Body of pancreas (tissue), 4 donors: Measurements from ENCODE around the gene LYSMD4. TPM values are rescaled to one million over a fixed set of nuclear protein-coding genes. Genes with fewer than 3 reads are reported as not detected.

Experiments used
- ATAC-seq: fragments of 150-250 bp; one replicate; pipeline ENCODE4 v1.9.1; 2016
- DNase-seq, 4 donors: peaks; one replicate each; pipeline ENCODE4 v3.0.0-alpha.2; 2019
- H3K27ac ChIP-seq, 4 donors: fragments of 200-600 bp; sonication (generic); 1 replicate in 3 of 4; 2 replicates in 1 of 4; pipeline versions ENCODE4 v1.5.1 to v1.6.1; 2016 to 2019; ENCODE audit warnings: mild to moderate bottlenecking in 1 of 4, mixed read lengths in 1 of 4, moderate library complexity in 1 of 4
- H3K27me3 ChIP-seq, 2 donors: fragments of 200-600 bp; sonication (generic); one replicate each; pipeline ENCODE4 v1.6.0; 2016; ENCODE audit warnings: mild to moderate bottlenecking in 1 of 2
- H3K36me3 ChIP-seq, 2 donors: fragments of 200-600 bp; sonication (generic); replicated peaks in 1 of 2; 2 replicates each; pipeline ENCODE4 v1.5.1; 2016; ENCODE audit warnings: low read depth in 2 of 2; ENCODE audit not compliant: insufficient read depth in 1 of 2
- H3K4me1 ChIP-seq: fragments of 200-600 bp; sonication (generic); one replicate; pipeline ENCODE4 v1.6.0; 2016
- H3K4me3 ChIP-seq, 2 donors: fragments of 200-600 bp; sonication (generic); 1 replicate in 1 of 2; 2 replicates in 1 of 2; pipeline ENCODE4 v1.5.1; 2016 to 2019
- H3K9me3 ChIP-seq, 3 donors: fragments of 200-600 bp; sonication (generic); 1 replicate in 2 of 3; 2 replicates in 1 of 3; pipeline ENCODE4 v1.5.1; 2016
- POLR2A ChIP-seq, 3 donors: fragments of 450-650 bp; IDR thresholded peaks; one replicate each; pipeline ENCODE4 v1.6.1; 2016; ENCODE audit warnings: antibody characterized with exemption in 3 of 3, mild to moderate bottlenecking in 2 of 3
- WGBS, 2 donors: methylation state at CpG; one replicate each; pipeline ENCODE4 v1.1.5; 2017; 5-methylcytosine and 5-hydroxymethylcytosine counted together
- intact Hi-C: fragments of 100-400 bp; cut with DNase I; formaldehyde crosslinking; loops from one replicate; pipeline ENCODE4 v1.15.1; 2023
- small RNA-seq: library from RNA; depleted of rRNA; stranded (forward); fragments of <200 nt; gene quantifications from one replicate; pipeline ENCODE3, GENCODE V24; 2016
- total RNA-seq, 2 donors: library from RNA; depleted of rRNA; stranded (reverse); fragments of >200 nt; gene quantifications; one replicate each; pipeline ENCODE4 v1.1.0, GENCODE V29; 2016
- TF ChIP-seq, protein P1 (sequence below), 7 experiments: fragments of 450-650 bp in 4 of 7; fragments of 200-600 bp in 3 of 7; sonication (generic) in 3 of 7; IDR thresholded peaks; one replicate each; pipeline ENCODE4 v1.5.1; 2016 to 2019; ENCODE audit warnings: antibody characterized with exemption in 7 of 7

The LYSMD4 gene
- total RNA-seq, 2 donors from 2014 or later: 0.66 to 12.5 TPM

DNA sequence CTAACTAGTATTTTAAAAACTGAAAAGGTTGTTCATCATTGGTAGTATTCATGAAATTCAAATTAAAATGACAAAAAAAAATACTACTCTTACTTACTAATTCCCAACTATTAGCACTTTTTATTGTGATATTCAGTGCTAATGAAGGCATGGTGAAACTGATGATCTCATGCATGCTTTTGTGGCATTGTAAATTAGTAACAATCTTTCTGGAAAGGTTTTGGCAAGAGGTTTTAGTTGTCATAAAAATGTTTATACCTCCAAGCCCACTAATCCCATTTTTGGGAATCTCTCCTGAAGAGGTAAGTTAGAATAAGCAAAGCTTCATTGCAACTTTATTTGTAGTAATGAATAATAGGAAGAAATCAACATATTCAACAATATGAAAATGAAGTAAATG is 53.0 kb downstream of the LYSMD4 start:
- TF ChIP-seq POLR2A (IDR thresholded peaks at IDR 0.05): no peak
- TF ChIP-seq, protein P1, sequence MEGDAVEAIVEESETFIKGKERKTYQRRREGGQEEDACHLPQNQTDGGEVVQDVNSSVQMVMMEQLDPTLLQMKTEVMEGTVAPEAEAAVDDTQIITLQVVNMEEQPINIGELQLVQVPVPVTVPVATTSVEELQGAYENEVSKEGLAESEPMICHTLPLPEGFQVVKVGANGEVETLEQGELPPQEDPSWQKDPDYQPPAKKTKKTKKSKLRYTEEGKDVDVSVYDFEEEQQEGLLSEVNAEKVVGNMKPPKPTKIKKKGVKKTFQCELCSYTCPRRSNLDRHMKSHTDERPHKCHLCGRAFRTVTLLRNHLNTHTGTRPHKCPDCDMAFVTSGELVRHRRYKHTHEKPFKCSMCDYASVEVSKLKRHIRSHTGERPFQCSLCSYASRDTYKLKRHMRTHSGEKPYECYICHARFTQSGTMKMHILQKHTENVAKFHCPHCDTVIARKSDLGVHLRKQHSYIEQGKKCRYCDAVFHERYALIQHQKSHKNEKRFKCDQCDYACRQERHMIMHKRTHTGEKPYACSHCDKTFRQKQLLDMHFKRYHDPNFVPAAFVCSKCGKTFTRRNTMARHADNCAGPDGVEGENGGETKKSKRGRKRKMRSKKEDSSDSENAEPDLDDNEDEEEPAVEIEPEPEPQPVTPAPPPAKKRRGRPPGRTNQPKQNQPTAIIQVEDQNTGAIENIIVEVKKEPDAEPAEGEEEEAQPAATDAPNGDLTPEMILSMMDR (IDR thresholded peaks at IDR 0.05): no peak
- Histone ChIP-seq H3K9me3 (no peaks in the 10 kb centered on the region), H3K27me3 (no peaks in the 10 kb centered on the region), H3K36me3 (peaks cover 0 to 2% of the 10 kb centered on the region in 2 donors), H3K4me3 (no peak overlapping the region), H3K27ac (no peak overlapping the region), H3K4me1 (no peaks in the 10 kb centered on the region)
- ATAC-seq (no peak), DNase-seq (no peak)
- intact Hi-C loops: no loop called here

DNA sequence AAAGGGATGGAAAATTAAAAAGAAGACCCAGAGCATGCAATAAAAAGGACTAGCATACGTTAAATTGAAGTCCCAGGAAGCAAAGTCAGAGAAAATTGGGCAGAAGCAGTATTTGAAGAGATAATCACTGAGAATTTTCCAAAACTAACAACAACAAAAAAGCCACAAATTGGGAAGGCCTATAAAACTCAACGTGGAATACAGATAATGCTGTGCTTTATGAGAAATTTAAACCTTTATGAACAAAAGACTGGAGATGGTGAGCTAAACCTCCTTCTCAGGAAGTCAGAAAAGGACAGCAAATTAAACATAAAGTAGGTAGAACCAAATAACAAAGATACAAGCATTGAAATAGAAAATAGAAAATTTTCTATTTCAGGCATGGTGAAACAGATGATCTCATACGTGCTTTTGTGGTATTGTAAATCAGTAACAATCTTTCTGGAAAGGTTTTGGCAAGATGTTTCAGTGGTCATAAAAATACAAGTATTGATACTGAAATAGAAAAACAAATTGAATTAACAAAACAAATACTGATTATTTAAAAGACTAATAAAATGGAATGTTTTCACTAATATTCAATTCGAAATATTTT is 55.6 kb downstream of the LYSMD4 start:
- DNase-seq (no peak), ATAC-seq (no peak)
- Histone ChIP-seq H3K4me1 (no peaks in the 10 kb centered on the region), H3K4me3 (no peak overlapping the region), H3K27me3 (no peaks in the 10 kb centered on the region), H3K36me3 (peaks cover 0 to 5% of the 10 kb centered on the region in 2 donors), H3K27ac (no peak overlapping the region), H3K9me3 (no peaks in the 10 kb centered on the region)
- intact Hi-C loops: no loop called here
- TF ChIP-seq, protein P1 (IDR thresholded peaks at IDR 0.05): no peak
- TF ChIP-seq POLR2A (IDR thresholded peaks at IDR 0.05): no peak
- 81% methylated on average over 4 of the region's 4 CpGs for WGBS, 2 donors

Small RNAs within 50 kb of the gene (small RNA-seq; reads per million reads assigned to genes)
- not detected for gene RF00019

Other genes starting within 250 kb of the LYSMD4 start
- 10 to 100 TPM; 25.1 to 68.7 TPM for gene MEF2A, start 167.5 kb downstream of the LYSMD4 start, total RNA-seq